Stimulated activated naive CD4-positive, alpha-beta T cell treated with Interleukin-2 at 50 U/mL for 16 hours (primary cell): Measurements from ENCODE around the gene METTL6.
"Not testable (repeated sequence)": the region's sequence is repeated elsewhere in the genome, so short reads cannot be mapped to it uniquely, and the experiment has no call there.

Experiments used
- DNase-seq: peaks from one replicate; lab custom pipeline; 2025; lab: John Stamatoyannopoulos, UW

METTL6 gene

DNA sequence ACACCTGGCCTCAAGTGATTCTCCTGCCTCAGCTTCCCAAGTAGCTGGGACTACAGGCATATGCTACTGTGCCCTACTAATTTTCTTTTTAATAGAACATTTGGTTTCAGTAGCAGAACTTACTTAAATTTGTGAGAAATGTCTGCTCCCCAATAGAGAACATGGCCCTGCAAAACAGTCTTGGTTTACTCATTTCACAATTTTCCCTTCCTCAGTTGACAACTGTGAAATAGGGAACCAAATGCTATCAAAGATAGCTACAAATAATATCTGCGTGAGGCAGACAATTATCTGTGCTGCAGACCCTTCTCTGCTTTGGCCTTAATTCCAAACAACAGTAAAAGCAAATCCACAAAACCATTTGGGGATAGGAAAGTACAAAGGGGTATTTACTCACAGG is 22.6 kb downstream of the METTL6 start:
- DNase-seq, result no peak

DNA sequence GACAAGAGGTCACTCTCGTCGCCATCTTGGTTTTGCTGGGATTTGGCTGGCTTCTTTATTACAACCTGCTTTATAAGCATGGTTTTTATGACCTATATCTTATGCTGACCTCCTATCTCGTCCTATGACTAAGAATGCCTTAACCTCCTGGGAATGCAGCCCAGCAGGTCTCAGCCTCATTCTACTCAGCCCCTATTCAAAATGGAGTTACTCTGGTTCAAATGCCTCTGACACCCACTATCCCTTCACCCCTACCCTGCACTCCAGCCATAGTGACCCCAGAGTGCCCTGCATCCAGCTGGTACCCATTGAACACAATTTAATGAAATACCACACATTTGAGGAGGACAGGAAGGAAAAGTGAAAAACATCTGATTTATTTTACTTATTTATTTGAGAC is 23.4 kb downstream of the METTL6 start:
- no peak for DNase-seq

DNA sequence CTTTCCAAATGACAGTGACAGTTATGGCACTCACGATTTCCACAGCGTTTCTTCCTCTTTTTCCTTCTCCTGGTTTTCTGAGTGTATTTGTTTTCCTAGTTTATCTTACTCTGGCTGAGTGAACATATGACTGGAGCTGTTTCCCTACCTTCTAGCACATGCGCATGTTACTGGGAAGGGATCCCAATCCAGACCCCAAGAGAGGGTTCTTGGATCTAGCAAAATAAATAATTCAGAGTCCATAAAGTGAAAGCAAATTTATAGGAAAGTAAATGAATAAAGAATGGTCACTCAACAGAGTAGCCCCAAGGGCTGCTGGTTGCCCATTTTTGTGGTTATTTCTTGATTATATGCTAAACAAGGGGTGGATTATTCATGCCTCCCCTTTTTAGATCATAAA is 23.8 kb downstream of the METTL6 start:
- no peak for DNase-seq

DNA sequence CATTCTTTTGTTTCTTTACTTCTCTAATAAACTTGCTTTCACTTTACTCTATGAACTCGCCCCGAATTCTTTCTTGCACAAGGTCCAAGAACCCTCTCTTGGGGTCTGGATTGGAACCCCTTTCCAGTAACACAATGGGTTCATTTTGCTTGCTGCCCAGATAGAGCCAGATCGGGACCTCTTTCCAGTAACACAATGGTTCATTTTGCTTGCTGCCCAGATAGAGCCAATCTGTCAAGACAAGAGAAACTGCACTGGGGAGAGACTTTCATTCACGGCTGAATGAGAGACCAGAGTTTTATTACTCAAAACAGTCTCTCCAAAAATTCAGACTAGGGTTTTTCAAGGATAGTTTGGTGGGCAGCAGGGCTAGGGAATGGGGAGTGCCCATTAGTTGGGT is 25.4 kb downstream of the METTL6 start:
- DNase-seq, result no peak

DNA sequence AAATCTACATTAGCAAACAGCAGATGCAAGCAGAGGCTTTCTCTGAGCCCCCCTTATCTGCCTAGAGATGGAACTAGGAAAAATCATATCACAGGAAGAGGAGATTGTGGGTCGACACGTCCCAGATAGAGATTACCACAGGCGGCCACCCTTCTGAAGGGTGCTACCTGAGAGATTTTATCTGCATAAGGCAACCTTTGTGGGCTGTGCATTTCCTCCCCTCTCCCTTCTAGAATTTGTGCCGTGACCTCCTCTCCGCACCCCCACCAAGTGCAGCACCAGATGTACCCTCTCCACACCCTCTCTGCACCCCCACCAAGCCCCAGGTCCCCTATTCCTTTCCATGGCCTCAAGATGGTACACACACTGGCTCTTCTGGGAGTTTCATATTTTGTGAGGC is 27.4 kb downstream of the METTL6 start:
- DNase-seq, result no peak

DNA sequence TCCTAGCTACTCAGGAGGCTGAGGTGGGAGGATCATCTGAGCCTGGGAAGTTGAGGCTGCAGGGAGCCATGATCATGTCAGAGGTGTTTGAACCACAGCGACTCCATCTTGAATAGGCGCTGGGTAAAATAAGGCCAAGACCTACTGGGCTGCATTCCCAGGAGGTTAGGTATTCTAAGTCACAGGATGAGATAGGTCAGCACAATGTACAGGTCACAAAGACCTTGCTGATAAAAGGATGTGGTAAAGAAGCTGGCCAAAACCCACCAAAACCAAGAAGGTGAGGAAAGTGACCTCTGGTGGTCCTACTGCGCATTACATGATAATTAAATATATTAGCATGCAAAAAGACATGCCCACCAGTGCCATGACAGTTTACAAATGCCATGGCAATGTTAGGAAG is 28.6 kb downstream of the METTL6 start:
- not testable (repeated sequence) for DNase-seq

DNA sequence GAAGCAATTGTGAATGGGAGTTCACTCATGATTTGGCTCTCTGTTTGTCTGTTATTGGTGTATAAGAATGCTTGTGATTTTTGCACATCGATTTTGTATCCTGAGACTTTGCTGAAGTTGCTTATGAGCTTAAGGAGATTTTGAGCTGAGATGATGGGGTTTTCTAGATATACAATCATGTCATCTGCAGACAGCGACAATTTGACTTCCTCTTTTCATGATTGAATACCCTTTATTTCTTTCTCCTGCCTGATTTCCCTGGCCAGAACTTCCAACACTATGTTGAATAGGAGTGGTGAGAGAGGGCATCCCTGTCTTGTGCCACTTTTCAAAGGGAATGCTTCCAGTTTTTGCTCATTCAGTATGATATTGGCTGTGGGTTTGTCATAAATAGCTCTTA is 34.1 kb downstream of the METTL6 start:
- not testable (repeated sequence) for DNase-seq

DNA sequence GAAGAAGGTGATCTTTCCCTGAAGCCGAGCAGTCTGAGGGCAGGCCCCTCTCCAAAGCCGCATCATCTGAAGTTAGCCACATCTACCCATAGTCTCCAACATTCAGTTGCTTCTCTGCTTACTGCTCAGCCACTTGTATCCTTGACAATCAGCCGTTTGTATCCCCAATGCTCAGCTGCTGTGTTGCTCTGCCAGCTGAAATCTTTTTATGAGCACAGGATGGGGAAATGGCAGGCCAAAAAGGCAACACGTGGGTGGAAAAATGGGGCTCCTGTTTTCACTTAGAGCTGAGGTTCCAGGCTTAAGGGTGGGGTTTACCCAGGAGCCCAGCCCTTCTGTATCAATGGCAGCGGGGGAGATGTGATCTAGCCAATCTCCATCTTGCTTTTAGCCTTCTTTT is 36.3 kb downstream of the METTL6 start:
- DNase-seq, result no peak

DNA sequence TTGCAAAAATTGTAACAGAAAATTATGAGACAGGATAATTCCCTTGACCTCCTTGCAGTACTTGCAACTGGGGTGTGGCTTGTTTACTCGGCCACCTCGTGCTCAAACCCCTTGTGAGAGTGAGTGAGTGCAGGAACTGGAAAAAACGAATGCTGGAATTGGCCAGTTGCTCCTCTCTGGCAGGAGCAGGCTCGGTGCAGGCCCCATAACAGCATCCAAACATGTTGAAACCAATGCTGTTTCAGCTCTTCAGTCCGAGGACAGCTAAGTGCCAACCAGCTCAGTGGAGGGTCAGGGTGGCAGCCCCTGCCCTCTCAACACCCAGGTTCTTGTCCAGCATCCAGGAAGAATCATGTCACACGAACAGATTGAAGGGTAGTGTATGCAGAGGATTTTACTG is 36.9 kb downstream of the METTL6 start:
- DNase-seq, result no peak

DNA sequence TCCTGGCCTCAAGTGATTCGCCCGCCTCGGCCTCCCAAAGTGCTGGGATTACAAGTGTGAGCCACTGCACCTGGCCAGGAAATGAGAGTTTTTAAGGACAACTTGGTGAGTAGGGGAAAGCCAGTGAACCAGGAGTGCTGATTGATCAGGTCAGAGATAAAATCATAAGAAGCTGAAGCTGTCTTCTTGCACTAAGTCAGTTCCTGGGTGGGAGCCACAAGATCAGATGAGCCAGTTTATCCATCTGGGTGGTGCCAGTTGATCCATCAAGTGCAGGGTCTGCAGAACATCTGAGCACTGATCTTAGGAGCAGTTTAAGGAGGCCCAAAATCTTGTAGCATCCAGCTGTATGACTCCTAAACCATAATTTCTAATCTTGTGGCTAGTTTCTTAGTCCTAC is 39.0 kb downstream of the METTL6 start:
- DNase-seq, result not testable (repeated sequence)

DNA sequence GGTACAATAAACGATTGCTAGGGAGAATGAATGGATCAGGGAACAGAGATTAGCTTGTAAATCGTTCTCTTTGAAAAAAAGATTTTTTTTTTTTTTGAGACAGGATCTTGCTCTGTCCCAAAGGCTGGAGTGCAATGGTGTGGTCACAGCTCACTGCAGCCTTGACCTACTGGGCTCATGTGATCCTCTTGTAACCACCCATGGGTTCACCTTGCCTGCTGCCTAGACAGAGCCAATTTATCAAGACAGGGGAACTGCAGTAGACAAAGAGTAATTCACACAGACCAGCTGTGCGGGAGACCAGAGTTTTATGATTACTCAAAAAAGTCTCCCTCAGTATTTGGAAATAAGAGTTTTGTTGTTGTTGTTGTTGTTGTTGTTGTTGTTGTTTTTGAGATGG is 39.6 kb downstream of the METTL6 start:
- no peak for DNase-seq

DNA sequence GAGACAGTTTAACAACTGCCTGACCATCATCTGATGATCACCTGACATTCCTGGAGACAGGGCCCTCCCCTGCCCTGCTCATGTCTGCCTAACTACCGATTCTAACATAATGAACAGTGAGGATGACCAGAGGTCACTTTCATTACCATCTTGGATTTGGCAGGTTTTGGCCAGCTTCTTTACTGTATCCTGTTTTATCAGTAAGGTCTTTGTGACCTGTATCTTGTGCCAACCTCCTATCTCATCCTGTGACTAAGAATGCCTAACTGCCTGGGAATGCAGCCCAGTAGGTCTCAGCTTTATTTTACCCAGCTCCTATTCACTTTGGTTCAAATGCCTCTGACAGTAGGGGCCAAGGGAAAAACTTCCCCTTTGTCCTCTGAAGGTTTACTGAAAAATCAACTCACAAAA is 40.2 kb downstream of the METTL6 start:
- no peak for DNase-seq

DNA sequence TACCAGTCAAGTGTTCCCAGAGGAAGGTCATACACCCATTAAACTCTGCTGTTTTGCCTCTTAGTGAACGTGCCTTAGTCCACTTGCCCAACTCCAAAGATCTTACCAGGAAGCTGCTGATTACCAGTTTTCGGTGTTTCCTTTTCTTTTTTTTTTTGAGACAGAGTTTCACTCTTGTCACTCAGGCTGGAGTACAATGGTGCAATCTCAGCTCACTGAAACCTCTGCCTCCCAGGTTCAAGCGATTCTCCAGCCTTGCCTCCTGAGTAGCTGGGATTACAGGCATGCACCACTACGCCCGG is 40.7 kb downstream of the METTL6 start:
- DNase-seq, result not testable (repeated sequence)

DNA sequence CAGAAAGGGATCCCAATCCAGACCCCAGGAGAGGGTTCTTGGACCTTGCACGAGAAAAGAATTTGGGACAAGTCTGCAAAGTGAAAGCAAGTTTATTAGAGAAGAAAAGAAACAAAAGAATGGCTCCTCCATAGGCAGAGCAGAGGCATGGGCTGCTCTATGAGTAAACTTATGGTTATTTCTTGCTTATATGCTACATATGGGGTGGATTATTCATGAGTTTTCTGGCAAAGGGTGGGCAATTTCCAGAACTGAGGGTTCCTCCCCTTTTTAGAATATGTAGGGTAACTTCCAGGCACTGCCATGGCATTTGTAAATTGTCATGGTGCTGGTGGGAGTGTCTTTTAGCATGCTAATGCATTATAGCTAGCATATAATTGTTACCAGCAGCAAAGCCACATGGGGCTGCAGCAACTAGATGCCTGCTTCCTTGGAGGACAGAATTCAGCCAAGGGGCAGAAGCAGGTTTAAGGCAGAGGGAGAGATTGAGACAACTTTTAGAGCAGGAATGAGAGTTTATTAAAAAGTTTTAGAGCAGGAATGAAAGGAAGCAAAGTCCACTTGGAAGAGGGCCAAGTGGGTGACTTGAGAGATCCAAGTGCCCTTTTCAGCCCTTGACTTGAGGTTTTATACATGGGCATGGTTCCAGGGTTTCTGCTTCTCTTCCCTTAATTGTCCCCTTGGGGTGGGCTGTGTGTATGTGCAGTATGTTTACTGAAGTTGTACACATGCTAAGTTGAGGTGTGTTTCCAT is 41.3 kb downstream of the METTL6 start:
- DNase-seq, result no peak

DNA sequence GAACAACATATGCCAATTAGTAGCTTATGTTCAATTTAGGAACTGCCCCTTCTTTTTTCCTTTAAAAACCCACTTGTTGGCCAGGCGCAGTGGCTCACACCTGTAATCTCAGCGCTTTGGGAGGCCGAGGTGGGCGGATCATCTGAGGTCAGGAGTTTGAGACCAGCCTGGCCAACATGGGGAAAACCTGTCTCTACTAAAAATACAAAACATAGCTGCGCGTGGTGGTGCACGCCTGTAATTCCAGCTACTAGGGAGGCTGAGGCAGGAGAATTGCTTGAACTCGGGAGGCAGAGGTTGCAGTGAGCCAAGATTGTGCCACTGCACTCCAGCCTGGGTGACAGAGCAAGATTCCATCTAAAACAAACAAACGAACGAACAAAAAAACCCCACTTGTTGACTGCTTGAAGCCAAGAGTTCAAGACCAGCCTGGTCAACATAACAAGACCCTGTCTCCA is 42.1 kb downstream of the METTL6 start:
- not testable (repeated sequence) for DNase-seq

DNA sequence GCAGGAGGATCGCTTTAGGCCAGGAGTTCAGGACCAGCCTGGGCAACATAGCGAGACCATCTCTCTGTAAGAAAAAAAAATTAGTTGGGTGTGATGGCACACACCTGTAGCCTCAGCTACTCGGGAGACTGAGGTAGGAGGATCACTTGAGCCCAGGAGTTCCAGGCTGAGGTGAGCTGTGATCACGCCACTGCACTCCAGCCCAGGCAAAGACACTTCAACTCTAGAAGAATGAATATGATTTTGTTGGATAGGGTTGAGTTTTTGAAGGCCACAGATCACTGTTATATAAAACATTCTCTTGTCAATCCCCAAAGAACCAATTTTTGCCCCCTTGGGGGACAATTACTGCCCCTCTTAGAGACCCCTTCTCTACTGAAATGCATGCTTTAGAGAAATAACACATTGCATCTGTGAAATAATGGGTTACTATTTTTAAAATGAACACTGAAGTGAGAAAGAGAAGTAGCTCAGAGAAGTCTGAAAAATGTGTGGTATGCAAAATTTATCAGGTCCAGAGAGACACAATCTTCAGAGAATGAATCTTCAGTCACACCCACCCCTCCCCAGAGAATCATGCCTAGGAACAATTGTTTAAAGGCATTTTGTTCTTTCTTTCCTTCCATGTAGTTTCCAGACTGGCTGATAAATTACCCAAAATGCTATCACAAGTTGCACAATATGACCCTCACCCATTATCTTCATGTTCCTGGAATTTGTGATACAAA is 42.7 kb downstream of the METTL6 start:
- no peak for DNase-seq

DNA sequence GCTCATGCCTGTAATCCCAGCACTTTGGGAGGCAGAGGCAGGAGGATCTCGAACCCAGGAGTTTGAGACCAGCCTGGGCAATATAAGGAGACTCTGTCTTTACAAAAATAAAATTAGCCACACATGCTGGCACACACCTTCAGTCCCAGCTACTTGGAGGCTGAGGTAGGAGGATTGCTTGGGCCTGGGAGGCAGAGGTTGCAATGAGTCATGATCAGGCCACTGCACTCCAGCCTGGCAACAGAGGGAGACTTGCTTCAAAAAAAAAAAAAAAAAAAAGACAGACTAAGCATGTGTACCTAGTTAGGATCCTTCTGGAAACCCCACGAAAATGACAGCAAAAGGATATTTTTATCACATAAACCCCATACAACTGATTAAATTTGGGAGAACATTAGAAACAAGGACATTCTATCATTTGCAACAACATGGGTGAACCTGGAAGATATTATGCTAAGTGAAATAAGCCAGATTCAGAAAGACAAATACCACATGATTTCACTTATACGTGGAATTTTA is 44.9 kb downstream of the METTL6 start:
- no peak for DNase-seq

DNA sequence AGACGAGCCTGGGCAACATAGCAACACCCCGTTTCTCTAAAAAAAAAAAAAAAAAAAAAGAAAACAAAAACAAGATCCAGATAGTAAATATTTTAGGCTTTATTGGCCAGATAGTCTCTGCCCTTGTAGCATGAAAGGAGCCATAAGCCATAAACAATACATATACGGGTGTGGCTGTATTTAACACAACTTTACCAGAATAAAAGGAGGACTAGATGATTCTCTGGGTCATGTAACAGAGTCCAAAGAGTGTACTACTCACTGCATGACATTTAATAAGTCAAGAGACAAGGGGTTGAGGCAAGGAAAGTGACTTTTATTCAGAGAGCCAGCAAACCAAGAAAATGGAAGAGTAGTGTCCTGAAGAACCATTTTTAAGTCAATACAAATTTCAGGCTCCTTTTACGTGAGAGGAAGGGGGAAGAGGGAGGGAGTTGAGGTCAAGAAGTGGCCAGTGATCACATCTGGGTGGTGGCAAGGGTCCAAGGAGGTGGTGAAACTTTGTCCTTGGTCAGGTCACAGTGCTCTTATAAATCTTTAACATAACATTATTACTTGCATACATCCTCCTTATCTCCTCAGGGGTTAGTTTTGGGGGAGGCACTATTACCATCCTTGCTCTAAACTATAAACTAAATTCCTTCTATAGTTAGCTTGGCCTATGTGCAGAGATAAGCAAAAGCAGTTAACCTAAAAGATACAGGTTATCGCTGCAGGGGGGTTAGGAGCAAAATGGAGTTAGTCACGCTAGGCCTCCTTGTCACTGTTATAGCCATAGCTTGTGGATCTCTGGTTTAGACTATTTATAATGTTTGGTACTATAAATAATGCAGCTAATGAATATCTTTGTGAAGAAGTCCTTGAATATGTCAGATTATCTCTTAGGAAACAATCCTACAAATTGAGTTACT is 46.1 kb downstream of the METTL6 start:
- DNase-seq, result no peak

DNA sequence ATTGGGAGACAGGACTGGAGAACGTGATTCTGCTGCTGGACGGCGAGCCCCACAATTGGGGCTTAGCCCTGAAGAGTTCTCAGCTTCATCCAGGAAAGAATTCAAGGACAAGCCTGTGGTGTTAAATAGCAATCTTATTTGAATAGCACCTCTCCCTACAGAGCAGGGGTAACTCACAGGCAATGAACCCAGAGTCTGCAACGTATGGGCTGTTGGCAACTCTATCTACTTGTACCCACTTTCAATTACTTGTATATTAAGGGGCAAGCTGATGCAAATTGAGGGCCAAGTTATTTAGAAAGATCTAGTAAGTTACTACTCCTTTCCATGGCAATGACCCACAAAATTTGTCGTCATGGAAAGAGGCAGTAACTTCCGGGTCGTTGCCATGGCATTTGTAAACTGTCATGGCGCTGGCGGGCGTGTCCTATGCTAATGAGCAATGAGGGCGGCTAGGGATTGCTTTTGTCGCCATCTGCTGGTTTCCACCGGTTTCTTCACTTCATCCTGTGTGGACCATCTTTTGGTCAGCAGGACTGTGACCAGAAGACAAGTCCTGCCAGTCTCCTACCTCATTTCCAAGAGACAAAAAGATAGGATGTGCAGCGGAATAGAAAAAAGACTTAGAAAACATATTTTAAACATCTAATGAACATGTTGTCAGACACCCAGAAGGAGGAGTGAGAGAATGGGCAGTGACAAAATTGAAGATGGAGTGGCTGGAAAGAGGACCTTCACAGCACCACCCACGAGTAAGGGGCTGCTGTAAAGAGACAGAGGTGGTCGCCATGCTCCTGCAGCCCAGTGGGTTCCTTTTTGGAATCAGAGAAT is 49.2 kb downstream of the METTL6 start:
- peak; percentile 92 for DNase-seq

DNA sequence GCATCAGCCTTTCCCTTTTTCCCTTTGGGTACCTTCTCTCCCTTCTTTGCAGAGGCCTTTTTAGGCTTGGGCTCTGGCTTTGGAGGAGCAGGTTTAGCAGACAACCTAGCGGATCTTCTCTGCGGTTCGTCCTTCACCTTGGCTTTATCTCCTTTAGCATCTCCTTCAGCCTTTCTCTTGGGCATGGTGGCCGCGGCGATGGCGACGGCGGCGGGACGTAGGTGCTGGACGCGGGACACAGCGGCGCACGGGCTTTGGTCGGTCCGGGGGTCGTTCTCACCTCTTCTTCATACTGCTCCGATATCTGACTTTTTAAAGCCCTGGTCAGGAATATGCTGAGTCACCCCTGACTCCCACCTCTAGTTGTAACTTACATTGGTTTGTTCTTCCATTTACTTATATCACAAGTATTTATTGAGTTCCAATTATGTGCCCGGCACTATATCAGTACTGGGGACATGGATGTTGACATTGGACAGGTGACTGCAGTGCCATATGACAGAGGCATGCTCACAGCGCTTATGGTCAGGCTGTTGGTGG is 51.8 kb downstream of the METTL6 start:
- no peak for DNase-seq

DNA sequence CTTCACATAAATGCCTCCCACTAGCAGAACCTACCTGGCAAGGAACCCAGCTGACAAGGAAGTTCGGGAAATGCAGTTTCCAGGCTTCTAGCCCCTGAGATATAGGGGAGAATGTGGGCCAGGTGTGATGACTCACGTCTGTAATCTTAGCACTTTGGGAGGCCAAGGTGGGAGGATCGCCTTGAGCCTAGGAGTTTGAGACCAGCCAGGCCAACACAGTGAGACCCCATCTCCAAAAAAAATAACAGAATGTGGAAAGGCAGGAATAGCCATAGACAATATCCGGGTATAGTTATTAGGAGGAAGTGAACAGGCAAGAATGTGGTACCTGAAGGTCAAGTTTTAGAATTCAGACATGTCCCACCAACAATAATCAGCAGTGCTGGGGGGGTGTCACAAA is 54.4 kb downstream of the METTL6 start:
- no peak for DNase-seq
